HepG2 (cell line): ENCODE data around the gene PRPSAP1. TPM values are rescaled to one million over a fixed set of nuclear protein-coding genes. Genes with fewer than 3 reads are reported as not detected.
A peak's percentile ranks its signal among the peaks of the same experiment; 100 is the strongest.

Experiments
- CHCHD3 ChIP-seq: sonication (generic); formaldehyde crosslinking; IDR thresholded peaks from 2 replicates; pipeline ENCODE4 v1.8.0; 2022; ENCODE audit warnings: mild to moderate bottlenecking, missing genetic modification reagents, moderate library complexity
- DMTF1 ChIP-seq: sonication (generic); formaldehyde crosslinking; IDR thresholded peaks from 2 replicates; pipeline ENCODE4 v1.4.0; 2020; ENCODE audit warnings: mild to moderate bottlenecking, missing genetic modification reagents
- EHMT2 ChIP-seq: fragments of 200-600 bp; sonication (generic); IDR thresholded peaks from 2 replicates; pipeline ENCODE4 v1.7.0; 2017; ENCODE audit warnings: antibody characterized with exemption, low read depth, low read length, borderline replicate concordance
- KDM1A ChIP-seq: IDR thresholded peaks from 2 replicates; pipeline ENCODE4 v1.6.1; 2016; ENCODE audit warnings: missing compliant biosample characterization
- PATZ1 ChIP-seq: sonication (generic); formaldehyde crosslinking; IDR thresholded peaks from 2 replicates; pipeline ENCODE4 v1.4.0; 2020; ENCODE audit warnings: missing genetic modification reagents
- PHF21A ChIP-seq: sonication (generic); formaldehyde crosslinking; IDR thresholded peaks from 2 replicates; pipeline ENCODE4 v1.5.0; 2020; ENCODE audit warnings: mild to moderate bottlenecking, missing genetic modification reagents
- PHF8 ChIP-seq: sonication (generic); formaldehyde crosslinking; IDR thresholded peaks from 2 replicates; pipeline ENCODE4 v1.5.0; 2020; ENCODE audit warnings: missing genetic modification reagents
- PITX1 ChIP-seq: sonication (generic); formaldehyde crosslinking; IDR thresholded peaks from 2 replicates; pipeline ENCODE4 v1.5.1; 2020; ENCODE audit warnings: mild to moderate bottlenecking, missing genetic modification reagents
- TOE1 ChIP-seq: sonication (generic); formaldehyde crosslinking; IDR thresholded peaks from 2 replicates; pipeline ENCODE4 v1.4.0; 2020; ENCODE audit warnings: mild to moderate bottlenecking, missing genetic modification reagents
- TP53 ChIP-seq: sonication (generic); formaldehyde crosslinking; conservative IDR thresholded peaks from 2 replicates; pipeline ENCODE4 v1.4.0; 2020; ENCODE audit warnings: missing genetic modification reagents
- TRIM24 ChIP-seq: sonication (generic); formaldehyde crosslinking; IDR thresholded peaks from 2 replicates; pipeline ENCODE4 v1.8.0; 2022; ENCODE audit warnings: mild to moderate bottlenecking, missing genetic modification reagents
- ZBTB7A ChIP-seq: sonication (generic); formaldehyde crosslinking; IDR thresholded peaks from 2 replicates; pipeline ENCODE4 v1.8.0; 2022; ENCODE audit warnings: mild to moderate bottlenecking, missing genetic modification reagents
- ZFP37 ChIP-seq: sonication (generic); formaldehyde crosslinking; IDR thresholded peaks from 2 replicates; pipeline ENCODE4 v1.4.0; 2020; ENCODE audit warnings: missing genetic modification reagents, borderline replicate concordance
- ZNF326 ChIP-seq: sonication (generic); formaldehyde crosslinking; IDR thresholded peaks from 2 replicates; pipeline ENCODE4 v1.4.0; 2020; ENCODE audit warnings: missing genetic modification reagents, borderline replicate concordance
- ZNF382 ChIP-seq: sonication (generic); formaldehyde crosslinking; IDR thresholded peaks from 2 replicates; pipeline ENCODE4 v1.5.0; 2020; ENCODE audit warnings: missing genetic modification reagents, mild to moderate bottlenecking, borderline replicate concordance
- ZNF672 ChIP-seq: sonication (generic); formaldehyde crosslinking; IDR thresholded peaks from 2 replicates; pipeline ENCODE4 v1.8.1; 2022; ENCODE audit warnings: missing genetic modification reagents
- polyA plus RNA-seq, 8 experiments: library from polyadenylated mRNA; depleted of rRNA in 3 of 8; stranded (reverse) in 7 of 8; unstranded in 1 of 8; fragments of >200 nt; fragmentation: Illumina TruSeq in 4 of 8; extraction: Trizol in 4 of 8; gene quantifications; 2 replicates each; pipeline versions ENCODE4 v1.2.1 to v1.2.3, GENCODE V29; 2011 to 2016; ENCODE audit warnings: low read depth in 4 of 8, missing spikeins in 1 of 8, mixed read lengths in 1 of 8; ENCODE audit not compliant: insufficient read depth in 1 of 8
- total RNA-seq, 5 experiments: library from RNA; depleted of rRNA; stranded (reverse); fragments of >200 nt; fragmentation: Illumina TruSeq; extraction: Trizol; gene quantifications; 2 replicates each; pipeline ENCODE4 v1.2.3, GENCODE V29; 2016; ENCODE audit warnings: low read depth in 1 of 5
- TF ChIP-seq, protein P1 (sequence below): sonication (generic); formaldehyde crosslinking; IDR thresholded peaks from 2 replicates; pipeline ENCODE4 v1.5.0; 2020; ENCODE audit warnings: missing genetic modification reagents, mild to moderate bottlenecking, borderline replicate concordance
- TF ChIP-seq, protein P2 (sequence below): sonication (generic); formaldehyde crosslinking; IDR thresholded peaks from 2 replicates; pipeline ENCODE4 v1.4.0; 2020; ENCODE audit warnings: low read depth, mild to moderate bottlenecking, missing genetic modification reagents
- TF ChIP-seq, protein P3 (sequence below): sonication (generic); formaldehyde crosslinking; IDR thresholded peaks from 2 replicates; pipeline ENCODE4 v1.4.0; 2020; ENCODE audit warnings: missing genetic modification reagents

The PRPSAP1 gene
- total and polyA plus RNA-seq, 2 of the 13 experiments (the other 11 are each of a cell fraction or from before 2014, with no cell fraction given), result 91.1 to 314 TPM

DNA sequence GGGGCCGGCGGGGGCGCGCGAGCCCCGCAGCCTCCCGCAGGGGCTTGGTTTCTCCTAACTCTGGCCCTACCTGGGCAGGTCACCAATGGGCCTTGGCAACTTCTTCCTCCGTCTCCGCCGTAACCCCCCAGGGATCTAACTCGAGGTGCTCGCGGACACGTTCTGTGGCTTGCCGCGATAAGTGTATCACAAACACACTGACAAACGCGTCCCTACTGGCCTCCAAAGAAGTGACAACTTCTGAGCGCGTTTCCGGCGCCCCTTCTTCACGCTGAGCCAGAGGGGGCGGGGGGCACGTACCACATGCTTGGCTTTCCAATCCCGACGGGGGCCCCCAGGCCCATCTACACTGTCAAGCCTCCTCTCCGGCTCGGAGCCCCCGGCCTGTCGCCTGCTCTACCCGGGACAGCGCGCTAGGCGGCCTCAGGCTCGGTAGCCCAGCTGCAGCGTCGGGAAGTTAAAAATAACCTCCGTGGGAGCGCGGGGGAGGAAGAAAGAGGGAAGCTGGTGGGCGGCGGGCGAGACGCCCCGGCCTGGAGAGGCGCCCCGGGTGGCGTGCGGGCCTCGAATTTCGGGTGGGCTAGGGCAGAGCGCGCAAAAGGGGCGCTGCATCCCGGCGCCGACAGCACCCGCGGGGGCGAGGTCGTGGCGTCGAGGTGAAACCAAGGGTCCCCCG lies 30.0 kb upstream of the PRPSAP1 start (continued):
- TF ChIP-seq PHF21A (CRISPR knock-in tag) (peak; percentile 28; the same call in 1 of the 2 replicates), PATZ1 (peak; percentile 91), TP53 (CRISPR knock-in tag) (no peak), ZNF326 (CRISPR knock-in tag) (peak; percentile 82), DMTF1 (CRISPR knock-in tag) (no peak), PHF8 (CRISPR knock-in tag) (peak; percentile 59), TOE1 (CRISPR knock-in tag) (no peak), ZNF382 (CRISPR knock-in tag) (no peak), ZFP37 (CRISPR knock-in tag) (0 out of 2 replicates have a peak, but pooled peaks have one; percentile 20), KDM1A (no peak), TRIM24 (no peak), CHCHD3 (CRISPR knock-in tag) (peak; percentile 72; the same call in 1 of the 2 replicates), ZNF672 (CRISPR knock-in tag) (no peak), PITX1 (CRISPR knock-in tag) (no peak; the same call in 1 of the 2 replicates), EHMT2 (no peak), ZBTB7A (CRISPR knock-in tag) (peak; percentile 69)
- TF ChIP-seq, protein P1, sequence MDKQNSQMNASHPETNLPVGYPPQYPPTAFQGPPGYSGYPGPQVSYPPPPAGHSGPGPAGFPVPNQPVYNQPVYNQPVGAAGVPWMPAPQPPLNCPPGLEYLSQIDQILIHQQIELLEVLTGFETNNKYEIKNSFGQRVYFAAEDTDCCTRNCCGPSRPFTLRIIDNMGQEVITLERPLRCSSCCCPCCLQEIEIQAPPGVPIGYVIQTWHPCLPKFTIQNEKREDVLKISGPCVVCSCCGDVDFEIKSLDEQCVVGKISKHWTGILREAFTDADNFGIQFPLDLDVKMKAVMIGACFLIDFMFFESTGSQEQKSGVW, result no peak; the same call in 1 of the 2 replicates
- TF ChIP-seq, protein P2, sequence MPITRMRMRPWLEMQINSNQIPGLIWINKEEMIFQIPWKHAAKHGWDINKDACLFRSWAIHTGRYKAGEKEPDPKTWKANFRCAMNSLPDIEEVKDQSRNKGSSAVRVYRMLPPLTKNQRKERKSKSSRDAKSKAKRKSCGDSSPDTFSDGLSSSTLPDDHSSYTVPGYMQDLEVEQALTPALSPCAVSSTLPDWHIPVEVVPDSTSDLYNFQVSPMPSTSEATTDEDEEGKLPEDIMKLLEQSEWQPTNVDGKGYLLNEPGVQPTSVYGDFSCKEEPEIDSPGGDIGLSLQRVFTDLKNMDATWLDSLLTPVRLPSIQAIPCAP (CRISPR knock-in tag), result no peak
- TF ChIP-seq, protein P3, sequence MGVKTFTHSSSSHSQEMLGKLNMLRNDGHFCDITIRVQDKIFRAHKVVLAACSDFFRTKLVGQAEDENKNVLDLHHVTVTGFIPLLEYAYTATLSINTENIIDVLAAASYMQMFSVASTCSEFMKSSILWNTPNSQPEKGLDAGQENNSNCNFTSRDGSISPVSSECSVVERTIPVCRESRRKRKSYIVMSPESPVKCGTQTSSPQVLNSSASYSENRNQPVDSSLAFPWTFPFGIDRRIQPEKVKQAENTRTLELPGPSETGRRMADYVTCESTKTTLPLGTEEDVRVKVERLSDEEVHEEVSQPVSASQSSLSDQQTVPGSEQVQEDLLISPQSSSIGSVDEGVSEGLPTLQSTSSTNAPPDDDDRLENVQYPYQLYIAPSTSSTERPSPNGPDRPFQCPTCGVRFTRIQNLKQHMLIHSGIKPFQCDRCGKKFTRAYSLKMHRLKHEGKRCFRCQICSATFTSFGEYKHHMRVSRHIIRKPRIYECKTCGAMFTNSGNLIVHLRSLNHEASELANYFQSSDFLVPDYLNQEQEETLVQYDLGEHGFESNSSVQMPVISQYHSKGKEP, result 0 out of 2 replicates have a peak, but pooled peaks have one; percentile 29
